IPS-18a (cell line): ENCODE measurements around the gene PRAMEF5.
"Not testable (repeated sequence)": the region's sequence is repeated elsewhere in the genome, so short reads cannot be mapped to it uniquely, and the experiment has no call there.

Source experiments
- H3K27ac ChIP-seq: one replicate; pipeline ENCODE4 v1.5.1; 2013; ENCODE audit warnings: low read length
- H3K27me3 ChIP-seq: one replicate; pipeline ENCODE4 v1.6.1; 2013; ENCODE audit warnings: mild to moderate bottlenecking, low read length; ENCODE audit not compliant: control insufficient read depth, insufficient read depth
- H3K36me3 ChIP-seq: one replicate; pipeline ENCODE4 v1.6.1; 2013; ENCODE audit warnings: low read depth, low read length; ENCODE audit not compliant: control insufficient read depth
- H3K4me1 ChIP-seq: one replicate; pipeline ENCODE4 v1.6.1; 2013; ENCODE audit warnings: low read depth, low read length; ENCODE audit not compliant: control insufficient read depth
- H3K4me3 ChIP-seq: one replicate; pipeline ENCODE4 v1.5.1; 2013; ENCODE audit warnings: low read length
- H3K9ac ChIP-seq: one replicate; pipeline ENCODE4 v1.6.1; 2013; ENCODE audit warnings: mild to moderate bottlenecking, low read length, moderate library complexity
- H3K9me3 ChIP-seq: one replicate; pipeline ENCODE4 v1.6.1; 2013; ENCODE audit warnings: low read depth, low read length; ENCODE audit not compliant: control insufficient read depth

Gene PRAMEF5

GRCh38 chr1:13253898-13254297, at the start of gene PRAMEF5:
TSS of gene PRAMEF5 (plus strand) at chr1:13254198. CDS start at chr1:13259269, 5,071 bp downstream.
- H3K36me3 ChIP-seq: not testable (repeated sequence)

GRCh38 chr1:13208712-13209111, 45.3 kb upstream of the PRAMEF5 start:
- H3K27me3 ChIP-seq, H3K9me3 ChIP-seq, H3K9ac ChIP-seq, H3K27ac ChIP-seq, H3K4me1 ChIP-seq, H3K4me3 ChIP-seq, H3K36me3 ChIP-seq: not testable (repeated sequence)

More at GRCh38 chr1:13253898-13254297, at the start of gene PRAMEF5:
- H3K9me3 ChIP-seq, H3K27me3 ChIP-seq, H3K27ac ChIP-seq, H3K9ac ChIP-seq, H3K4me1 ChIP-seq, H3K4me3 ChIP-seq: not testable (repeated sequence)

- not testable (repeated sequence) for H3K4me3 ChIP-seq, H3K27me3 ChIP-seq, H3K9ac ChIP-seq, H3K4me1 ChIP-seq, H3K36me3 ChIP-seq, H3K27ac ChIP-seq, H3K9me3 ChIP-seq
Measured at GRCh38 chr1:13216619-13217018, 37.4 kb upstream of the PRAMEF5 start.

- not testable (repeated sequence) for H3K27me3 ChIP-seq, H3K36me3 ChIP-seq, H3K4me1 ChIP-seq, H3K9me3 ChIP-seq, H3K4me3 ChIP-seq, H3K9ac ChIP-seq, H3K27ac ChIP-seq
Measured at GRCh38 chr1:13219203-13219602, 34.8 kb upstream of the PRAMEF5 start.

- H3K4me1 ChIP-seq, H3K36me3 ChIP-seq, H3K9ac ChIP-seq, H3K27me3 ChIP-seq, H3K4me3 ChIP-seq, H3K27ac ChIP-seq: not testable (repeated sequence)
- H3K9me3 ChIP-seq: peaks cover 14% of the 10 kb centered on the region
Measured at GRCh38 chr1:13222788-13223187, 31.2 kb upstream of the PRAMEF5 start.

GRCh38 chr1:13224480-13225060, 29.4 kb upstream of the PRAMEF5 start:
- Histone ChIP-seq H3K36me3 (no peaks in the 10 kb centered on the region), H3K9me3 (peaks cover 27% of the 10 kb centered on the region)

GRCh38 chr1:13225675-13226204, 28.3 kb upstream of the PRAMEF5 start, which contains the start of gene PRAMEF18:
TSS of gene PRAMEF18 (minus strand) at chr1:13226154. CDS start at chr1:13226106, 48 bp downstream.
- H3K4me1 ChIP-seq, H3K4me3 ChIP-seq, H3K27ac ChIP-seq, H3K36me3 ChIP-seq, H3K9ac ChIP-seq, H3K27me3 ChIP-seq: not testable (repeated sequence)
- H3K9me3 ChIP-seq: peaks cover 38% of the 10 kb centered on the region

More at GRCh38 chr1:13224480-13225060, 29.4 kb upstream of the PRAMEF5 start:
- Histone ChIP-seq H3K9ac (no peak overlapping the region), H3K27me3 (no peaks in the 10 kb centered on the region), H3K4me3 (no peak overlapping the region), H3K4me1 (no peaks in the 10 kb centered on the region), H3K27ac (no peak overlapping the region)

GRCh38 chr1:13227271-13228055, 26.5 kb upstream of the PRAMEF5 start:
- not testable (repeated sequence) for H3K27ac ChIP-seq, H3K4me1 ChIP-seq, H3K27me3 ChIP-seq, H3K36me3 ChIP-seq, H3K4me3 ChIP-seq, H3K9ac ChIP-seq
- H3K9me3 ChIP-seq: peaks cover 49% of the 10 kb centered on the region

- peaks cover 56% of the 10 kb centered on the region for H3K9me3 ChIP-seq
Measured at GRCh38 chr1:13228343-13228781, 25.6 kb upstream of the PRAMEF5 start.

GRCh38 chr1:13230096-13230495, 23.9 kb upstream of the PRAMEF5 start:
- H3K9me3 ChIP-seq: peaks cover 62% of the 10 kb centered on the region
- H3K9ac ChIP-seq, H3K36me3 ChIP-seq, H3K27ac ChIP-seq, H3K4me3 ChIP-seq, H3K4me1 ChIP-seq, H3K27me3 ChIP-seq: not testable (repeated sequence)

More at GRCh38 chr1:13228343-13228781, 25.6 kb upstream of the PRAMEF5 start:
- Histone ChIP-seq H3K36me3 (no peaks in the 10 kb centered on the region), H3K4me1 (no peaks in the 10 kb centered on the region), H3K9ac (no peak overlapping the region), H3K4me3 (no peak overlapping the region), H3K27ac (no peak overlapping the region), H3K27me3 (no peaks in the 10 kb centered on the region)

- H3K9ac ChIP-seq, H3K4me3 ChIP-seq, H3K36me3 ChIP-seq, H3K27ac ChIP-seq, H3K27me3 ChIP-seq, H3K4me1 ChIP-seq: not testable (repeated sequence)
- H3K9me3 ChIP-seq: peaks cover 63% of the 10 kb centered on the region
Measured at GRCh38 chr1:13230601-13231000, 23.4 kb upstream of the PRAMEF5 start.
